SHP77 (cell line): ENCODE data around the gene SLC25A12.

Experiments used
- DNase-seq, 2 experiments: peaks; one replicate each; lab custom pipeline; 2025; lab: John Stamatoyannopoulos, UW

Gene SLC25A12

GRCh38 chr2:171889333-171889732, 4.7 kb downstream of the SLC25A12 start:
- no peak for DNase-seq

GRCh38 chr2:171883275-171883893, 10.7 kb downstream of the SLC25A12 start:
- no peak for DNase-seq

- DNase-seq, result no peak
Measured at GRCh38 chr2:171882089-171882769, 11.8 kb downstream of the SLC25A12 start.

- DNase-seq, result no peak
Measured at GRCh38 chr2:171880774-171881173, 13.3 kb downstream of the SLC25A12 start.

DNA sequence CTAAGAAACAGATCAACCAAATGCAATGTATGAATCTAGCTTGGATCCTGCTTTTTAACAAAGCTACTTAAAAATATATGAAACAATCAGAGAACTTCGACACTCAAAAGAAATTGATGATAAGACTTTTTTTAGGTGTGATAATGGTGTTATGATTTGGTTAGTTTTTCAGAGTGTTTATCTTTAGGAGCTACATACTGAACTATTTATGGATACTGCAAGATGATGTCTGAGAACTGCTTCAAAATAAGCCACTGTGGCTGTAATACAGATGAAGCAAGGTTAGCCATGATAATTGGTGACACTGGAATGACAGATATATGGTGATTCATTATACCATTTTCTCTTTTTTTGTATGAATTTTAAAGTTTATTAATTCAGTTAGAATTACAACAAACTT, 14.2 kb downstream of the SLC25A12 start:
- DNase-seq, result no peak

DNA sequence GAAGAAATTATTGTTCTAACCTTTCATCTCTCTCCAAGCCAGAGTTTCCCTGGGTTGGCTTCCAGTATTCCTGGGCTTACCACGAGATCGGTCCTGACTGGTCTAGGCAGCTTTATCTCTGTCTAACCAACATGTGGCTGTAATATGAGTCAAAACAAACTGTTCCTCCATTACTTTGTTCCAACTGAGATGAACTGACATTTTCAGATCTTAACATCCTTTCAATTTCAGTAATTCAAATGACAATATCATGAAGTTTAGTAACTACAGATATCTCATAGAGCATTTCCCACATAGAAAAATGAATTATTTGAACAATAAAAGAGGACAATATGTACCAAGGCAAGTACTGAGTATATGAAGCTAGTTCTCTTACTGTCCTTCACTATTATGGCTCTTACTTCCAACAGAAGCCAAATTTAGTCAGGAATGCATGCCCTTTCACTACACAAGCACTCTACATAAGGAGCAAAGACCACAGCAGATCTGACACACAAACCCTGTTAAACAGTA, 15.5 kb downstream of the SLC25A12 start:
- DNase-seq, result no peak

- no peak for DNase-seq
Measured at GRCh38 chr2:171874963-171875362, 19.1 kb downstream of the SLC25A12 start.

DNA sequence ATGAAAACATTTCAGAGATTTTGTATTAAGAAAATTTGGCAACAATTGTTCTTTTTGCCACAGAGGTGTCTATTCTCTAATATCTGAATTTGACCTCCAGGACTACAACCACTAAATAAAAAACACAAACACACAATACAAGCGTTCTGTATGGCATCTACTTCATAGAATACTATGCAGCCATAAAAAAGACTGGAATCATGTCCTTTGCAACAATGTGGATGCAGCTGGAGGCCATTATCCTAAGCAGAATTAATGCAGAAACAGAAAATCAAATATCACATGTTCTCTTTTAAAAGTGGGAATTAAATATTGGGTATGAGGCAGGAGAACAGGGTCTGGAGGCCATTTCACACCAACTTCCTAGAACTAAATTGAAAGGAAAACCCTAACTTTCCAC, 19.5 kb downstream of the SLC25A12 start:
- DNase-seq, result no peak

DNA sequence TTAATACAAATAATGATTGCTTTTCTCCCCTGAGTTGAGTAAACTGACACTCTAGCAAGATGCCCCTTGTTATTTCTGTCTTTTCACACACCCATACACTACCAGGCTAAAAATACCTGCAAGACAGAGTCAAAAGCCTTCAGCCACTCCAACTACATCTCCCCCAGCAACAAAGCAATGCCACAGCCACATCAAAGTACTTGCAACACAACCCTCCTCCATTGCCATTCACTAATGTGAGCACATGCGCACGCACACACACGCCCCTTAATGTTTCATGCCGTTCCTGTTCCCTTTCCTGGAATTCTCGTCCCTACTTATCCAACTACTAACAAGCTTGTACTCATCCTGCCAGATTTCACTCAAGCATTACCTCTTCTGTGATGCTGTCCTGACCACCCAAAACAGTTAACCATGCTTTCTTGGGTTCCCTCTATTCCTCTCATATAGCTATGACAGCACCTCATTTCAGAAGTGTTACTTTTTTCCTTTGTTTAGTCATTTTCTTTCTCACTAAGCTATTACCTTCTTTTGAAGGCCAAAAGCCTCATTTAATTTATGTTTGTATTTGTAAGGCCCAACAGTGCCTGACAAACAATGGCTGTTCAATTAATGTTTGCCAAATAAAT, 29.6 kb downstream of the SLC25A12 start:
- no peak for DNase-seq

DNA sequence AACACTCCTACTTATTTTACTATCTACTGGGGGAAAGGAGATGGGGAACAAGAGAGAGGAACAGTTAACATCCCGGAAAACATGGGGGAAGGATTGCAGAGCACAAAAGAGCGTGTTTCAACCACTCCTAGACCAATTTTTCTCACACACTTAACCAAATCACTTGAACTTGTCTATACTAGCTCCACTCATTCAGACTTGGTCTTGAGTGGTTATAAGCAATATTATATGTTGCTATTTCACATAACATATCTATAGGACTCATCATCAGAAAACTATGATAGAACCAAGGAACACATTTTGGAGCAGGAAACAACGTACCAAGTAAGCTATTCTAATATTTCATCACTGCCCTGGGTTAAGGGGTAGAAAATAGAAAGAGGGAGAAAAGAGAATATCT, 31.5 kb downstream of the SLC25A12 start:
- no peak for DNase-seq

DNA sequence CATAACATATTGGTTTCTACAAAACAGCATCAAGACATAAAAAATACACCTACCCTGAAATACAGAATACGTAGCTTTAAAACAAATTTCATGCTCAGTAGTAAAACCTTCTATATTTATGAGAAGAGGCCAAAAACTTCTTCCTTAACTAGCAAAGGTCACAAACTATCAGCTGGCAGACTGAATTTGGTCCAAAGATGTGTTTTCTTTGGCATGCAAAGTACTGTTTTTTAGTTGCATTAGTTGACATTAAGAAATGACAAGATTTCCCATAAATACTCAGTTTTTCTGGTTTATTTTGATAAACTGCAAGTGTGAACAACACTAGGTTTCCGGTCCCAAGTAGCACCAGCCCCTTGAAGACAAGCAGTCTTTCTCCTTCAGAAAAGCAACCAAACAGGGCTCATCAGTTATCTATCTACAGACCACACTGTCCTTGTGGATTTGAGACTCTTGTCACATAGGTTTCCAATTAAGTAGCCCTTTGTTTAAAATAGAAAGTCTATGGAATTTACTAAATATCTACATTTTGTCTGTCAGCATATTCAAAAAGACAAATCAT, 35.6 kb downstream of the SLC25A12 start:
- DNase-seq, result no peak

DNA sequence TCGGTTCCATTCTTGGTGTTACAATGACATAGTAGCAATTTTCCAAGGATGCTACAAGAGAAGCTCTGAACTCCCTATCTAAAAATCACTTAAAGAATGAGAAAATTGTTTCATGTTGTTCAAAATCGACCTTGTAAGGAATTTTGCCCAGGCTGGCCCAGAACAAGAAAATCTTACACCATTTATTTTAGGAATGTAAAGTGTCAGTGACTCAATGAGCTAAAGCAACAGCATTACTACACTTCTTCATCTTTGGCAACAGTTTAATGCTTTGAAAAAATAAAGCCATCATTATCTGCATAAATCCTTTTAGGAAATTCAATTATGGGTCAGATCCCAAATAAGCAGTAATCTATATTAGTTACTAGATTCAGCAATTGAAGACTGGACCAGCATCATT, 38.6 kb downstream of the SLC25A12 start:
- DNase-seq, result no peak

- no peak for DNase-seq
Measured at GRCh38 chr2:171852366-171852888, 41.6 kb downstream of the SLC25A12 start.

DNA sequence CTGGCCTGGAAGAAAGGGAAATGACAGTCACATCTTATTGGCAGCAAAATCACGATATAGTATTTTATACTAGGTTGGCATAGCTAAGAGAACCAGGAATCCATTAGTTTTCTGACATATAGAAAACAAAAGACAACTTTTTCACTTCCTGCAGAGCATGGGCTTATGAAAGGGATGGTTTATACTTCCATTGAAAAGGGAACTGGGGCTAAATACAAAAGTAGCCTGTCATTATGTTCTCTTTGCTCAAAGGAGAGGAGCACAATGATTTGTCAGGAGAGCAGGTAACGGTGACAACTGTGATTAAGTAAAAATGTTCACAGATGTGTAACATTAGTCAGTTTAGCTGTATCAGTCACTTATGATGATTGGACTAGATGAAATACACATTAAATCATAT, 46.4 kb downstream of the SLC25A12 start:
- no peak for DNase-seq

- no peak for DNase-seq
Measured at GRCh38 chr2:171846894-171847293, 47.1 kb downstream of the SLC25A12 start.

GRCh38 chr2:171841996-171842395, 52.0 kb downstream of the SLC25A12 start:
- DNase-seq, result no peak

- no peak for DNase-seq
Measured at GRCh38 chr2:171837736-171838135, 56.3 kb downstream of the SLC25A12 start.

DNA sequence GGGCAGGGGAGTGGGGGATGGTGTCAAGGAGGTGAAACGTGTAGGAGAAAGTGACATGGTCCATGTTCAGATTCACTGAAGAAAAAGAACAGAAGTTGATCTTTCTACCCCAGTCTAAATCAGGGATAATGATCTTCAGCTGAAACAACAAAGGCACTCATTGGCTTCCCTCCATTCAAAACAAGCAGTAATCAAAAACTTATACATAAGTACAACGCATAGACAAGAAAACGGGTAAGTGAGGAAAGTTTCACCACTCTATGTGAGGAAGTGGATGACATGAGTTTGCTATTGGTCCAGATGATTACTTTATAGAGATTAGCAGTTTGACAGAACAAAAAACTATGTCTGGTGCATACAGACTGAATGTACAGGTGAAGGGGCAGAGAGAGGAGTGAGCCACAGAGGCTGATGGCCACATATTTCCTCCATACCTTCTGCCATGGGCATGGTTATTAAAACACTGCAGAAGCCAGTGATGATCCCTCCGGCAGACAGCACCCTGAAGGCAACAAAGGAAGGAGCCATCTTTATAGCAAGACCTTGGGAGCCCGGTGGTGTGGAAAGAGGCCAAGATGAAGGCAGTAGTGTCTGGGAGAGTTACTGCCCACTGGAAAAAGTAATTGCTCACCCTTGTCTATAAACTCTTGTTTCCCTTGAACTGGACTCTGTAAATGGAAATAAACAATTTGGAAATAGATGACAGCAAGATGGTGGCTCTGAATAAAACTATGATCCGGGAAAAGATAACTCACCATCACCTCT, 57.7 kb downstream of the SLC25A12 start:
- DNase-seq, result no peak

DNA sequence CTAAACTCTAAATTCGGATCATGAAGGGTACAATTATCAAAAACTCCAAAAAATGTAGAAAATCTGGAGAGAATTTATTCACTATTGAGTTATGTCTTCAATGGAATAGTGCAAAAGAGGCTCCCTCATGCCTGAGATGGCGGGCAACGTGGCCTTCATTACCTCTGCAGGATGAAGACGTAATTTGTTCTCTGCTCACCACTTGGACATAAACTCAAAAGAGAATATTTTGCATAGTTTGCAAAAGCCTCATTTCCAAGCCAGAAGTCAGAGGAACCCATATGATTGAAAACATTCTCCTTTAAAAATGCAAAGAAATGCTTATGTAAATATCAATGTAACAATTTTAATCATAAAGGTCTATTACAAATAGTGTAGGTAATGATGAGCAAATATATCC, 58.7 kb downstream of the SLC25A12 start:
- no peak for DNase-seq

GRCh38 chr2:171834286-171834685, 59.8 kb downstream of the SLC25A12 start:
- DNase-seq, result no peak

GRCh38 chr2:171832489-171832888, 61.6 kb downstream of the SLC25A12 start:
- DNase-seq, result no peak

DNA sequence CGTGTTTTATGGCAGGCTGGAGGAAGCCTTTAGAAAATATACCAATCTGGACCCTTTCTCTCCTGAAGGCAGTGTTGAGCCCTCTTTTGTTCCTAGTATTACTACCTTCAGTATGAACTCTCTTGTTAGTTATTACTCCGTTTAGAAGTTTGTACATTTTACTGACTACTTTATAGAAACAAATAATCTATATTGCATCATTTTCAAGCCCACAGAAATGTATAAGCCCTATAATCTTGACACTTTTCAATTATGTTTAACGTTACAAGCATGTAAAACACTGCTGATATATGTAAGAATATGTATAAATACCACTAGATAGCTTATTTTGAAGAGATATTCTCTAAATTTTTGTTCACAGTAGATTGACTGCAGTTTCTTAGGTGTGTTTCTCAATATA, 64.0 kb downstream of the SLC25A12 start:
- DNase-seq, result no peak
